ENCODE results near the gene RPS15A. TPM values are rescaled to one million over a fixed set of nuclear protein-coding genes. Genes with fewer than 3 reads are reported as not detected.

The RPS15A gene
- total and polyA plus RNA-seq, 2 of the 8 experiments (the other 6 are each of a cell fraction or from before 2014, with no cell fraction given) = 1,784 to 5,666 TPM

- TF ChIP-seq SRF (IDR thresholded peaks at IDR 0.05; ENCODE audit: low read depth, low read length) (peak; percentile 85), POLR2A (IDR thresholded peaks at IDR 0.05; ENCODE audit: control extremely low read depth in 1 of 2, low read depth in 2 of 2, low read length in 2 of 2) (peak; percentile 97), CHD7 (IDR thresholded peaks at IDR 0.05; ENCODE audit: insufficient replicate concordance, low read length) (no peak), JUND (IDR thresholded peaks at IDR 0.05; ENCODE audit: low read length) (peak; percentile 19; the same call in 1 of the 2 replicates), SIN3A (conservative IDR thresholded peaks at IDR 0.05 in 1 of 2, IDR thresholded peaks at IDR 0.05 in 1 of 2; ENCODE audit: low read depth in 1 of 2, low read length in 2 of 2) (peak in 1 of 2 experiments; percentile 23; a peak in 1 of 4 replicates), CTBP2 (IDR thresholded peaks at IDR 0.05; ENCODE audit: borderline replicate concordance, insufficient read depth, insufficient read length, low read length) (no peak), BRCA1 (IDR thresholded peaks at IDR 0.05; ENCODE audit: low read depth, low read length) (peak; percentile 82), CBX8 (IDR thresholded peaks at IDR 0.05; ENCODE audit: borderline replicate concordance, low read depth, low read length) (no peak), NRF1 (IDR thresholded peaks at IDR 0.05; ENCODE audit: low read depth, low read length) (no peak), YY1 (IDR thresholded peaks at IDR 0.05; ENCODE audit: low read depth, low read length) (peak; percentile 96)
Measured at GRCh38 chr16:18789850-18790706, at the start of gene RPS15A (continued).
